SU-DHL-6 (cell line): ENCODE measurements around the gene EPB41L4A.

Experiments used
- CTCF ChIP-seq: fragments of 200-600 bp; sonication (generic); IDR thresholded peaks from one replicate; pipeline ENCODE4 v1.5.1; 2017; ENCODE audit warnings: antibody characterized with exemption, mild to moderate bottlenecking, low read length, moderate library complexity; ENCODE audit not compliant: insufficient read depth, poor library complexity, severe bottlenecking
- EZH2phosphoT487 ChIP-seq: fragments of 200-600 bp; sonication (generic), shearing (Covaris generic); conservative IDR thresholded peaks from 2 replicates; pipeline ENCODE4 v1.6.1; 2018; ENCODE audit warnings: mild to moderate bottlenecking, antibody characterized with exemption, low read length, moderate library complexity, mixed read lengths

DNA sequence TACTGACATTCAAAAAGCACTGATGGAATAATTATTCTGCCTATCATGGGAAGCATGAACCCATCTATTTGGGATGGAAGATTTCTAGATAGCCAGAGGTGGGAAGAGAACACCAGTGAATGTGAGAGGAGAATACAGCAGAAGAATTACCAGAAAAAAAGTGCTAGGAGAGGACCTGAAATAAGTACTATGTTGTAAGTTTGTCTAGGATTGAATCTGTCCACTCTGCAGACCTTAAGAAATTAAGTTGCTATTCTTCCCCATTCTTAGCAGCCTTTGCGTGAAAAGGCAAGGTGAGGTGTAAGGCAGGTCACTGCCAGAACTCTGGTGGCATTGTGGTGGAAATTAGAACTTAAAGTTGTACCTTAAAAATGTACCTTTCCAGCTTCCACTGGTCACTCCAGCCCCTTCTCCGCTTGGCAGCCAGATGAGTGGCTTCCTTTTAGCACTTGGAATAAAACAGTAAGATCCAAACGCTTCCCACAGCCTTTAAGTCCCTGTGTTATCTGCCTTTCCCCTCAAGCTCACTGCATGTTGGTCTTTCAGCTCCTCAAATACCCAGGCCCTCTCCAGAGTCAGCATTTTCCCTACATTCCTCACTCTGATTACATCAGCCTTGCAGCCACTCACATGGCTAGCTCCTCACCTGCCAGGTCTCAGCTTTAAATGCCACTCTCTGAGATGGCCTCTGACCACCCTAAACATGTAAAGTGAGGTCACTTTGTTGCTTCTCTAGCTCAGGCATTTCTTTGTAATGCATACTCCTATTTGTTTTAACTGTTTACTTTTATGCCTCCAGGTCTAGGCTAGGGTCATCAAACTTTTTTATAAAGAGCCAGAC, 253.0 kb downstream of the EPB41L4A start:
- TF ChIP-seq CTCF (no peak), EZH2phosphoT487 (no peak)
